Karpas-422 (cell line): ENCODE data around the gene PLPPR3. TPM values are rescaled to one million over a fixed set of nuclear protein-coding genes. Genes with fewer than 3 reads are reported as not detected.
"Not testable (repeated sequence)": the region's sequence is repeated elsewhere in the genome, so short reads cannot be mapped to it uniquely, and the experiment has no call there.

Source experiments
- DNase-seq: peaks from one replicate; pipeline ENCODE4 v3.0.0-alpha.2; 2015
- H2AFZ ChIP-seq: fragments of 200-600 bp; sonication (generic); 2 replicates; pipeline ENCODE4 v1.6.1; 2014; ENCODE audit warnings: antibody characterized with exemption, low read length, mixed read lengths
- H3K27ac ChIP-seq: fragments of 200-600 bp; sonication (generic); 2 replicates; pipeline ENCODE4 v1.5.1; 2014; ENCODE audit warnings: mild to moderate bottlenecking, low read length, moderate library complexity
- H3K27me3 ChIP-seq: fragments of 200-600 bp; sonication (generic); 2 replicates; pipeline ENCODE4 v1.6.1; 2014; ENCODE audit warnings: low read length, mixed read lengths
- H3K36me3 ChIP-seq: fragments of 200-600 bp; sonication (generic); 2 replicates; pipeline ENCODE4 v1.6.1; 2014; ENCODE audit warnings: low read length, mixed read lengths; ENCODE audit not compliant: insufficient read depth
- H3K4me1 ChIP-seq: fragments of 200-600 bp; sonication (generic); 2 replicates; pipeline ENCODE4 v1.6.1; 2014; ENCODE audit warnings: mild to moderate bottlenecking, low read length, mixed read lengths
- H3K4me2 ChIP-seq: fragments of 200-600 bp; sonication (generic); 2 replicates; pipeline ENCODE4 v1.6.1; 2014; ENCODE audit warnings: low read length, low read depth, mild to moderate bottlenecking; ENCODE audit not compliant: poor library complexity, severe bottlenecking
- H3K4me3 ChIP-seq: fragments of 200-600 bp; sonication (generic); 2 replicates; pipeline ENCODE4 v1.5.1; 2014; ENCODE audit warnings: mild to moderate bottlenecking, antibody characterized with exemption, low read length, mixed read lengths
- H3K79me2 ChIP-seq: fragments of 200-600 bp; sonication (generic); 2 replicates; pipeline ENCODE4 v1.6.1; 2014; ENCODE audit warnings: mild to moderate bottlenecking, low read length, mixed read lengths
- H3K9ac ChIP-seq: fragments of 200-600 bp; sonication (generic); 2 replicates; pipeline ENCODE4 v1.6.0; 2014; ENCODE audit warnings: low read length
- H3K9me2 ChIP-seq: fragments of 200-600 bp; sonication (generic), shearing (Covaris generic); replicated peaks from 2 replicates; pipeline ENCODE4 v1.6.0; 2014; ENCODE audit warnings: mild to moderate bottlenecking, low read length, moderate library complexity; ENCODE audit not compliant: insufficient read depth
- H3K9me3 ChIP-seq: fragments of 300-700, 200-600 bp; sonication (generic); 2 replicates; pipeline ENCODE4 v1.6.1; 2014; ENCODE audit warnings: low read length, mixed read lengths
- H4K20me1 ChIP-seq: fragments of 200-600 bp; sonication (generic); 2 replicates; pipeline ENCODE4 v1.6.1; 2014; ENCODE audit warnings: mild to moderate bottlenecking, antibody characterized with exemption, low read length, low read depth; ENCODE audit not compliant: insufficient read depth
- total RNA-seq: library from RNA; depleted of rRNA; stranded (reverse); fragments of >200 nt; shearing (Covaris generic); gene quantifications from 2 replicates; pipeline ENCODE4 v1.2.3, GENCODE V29; 2014; ENCODE audit warnings: low replicate concordance

The PLPPR3 gene
- total RNA-seq, 1 experiment from 2014 or later, result not detected

DNA sequence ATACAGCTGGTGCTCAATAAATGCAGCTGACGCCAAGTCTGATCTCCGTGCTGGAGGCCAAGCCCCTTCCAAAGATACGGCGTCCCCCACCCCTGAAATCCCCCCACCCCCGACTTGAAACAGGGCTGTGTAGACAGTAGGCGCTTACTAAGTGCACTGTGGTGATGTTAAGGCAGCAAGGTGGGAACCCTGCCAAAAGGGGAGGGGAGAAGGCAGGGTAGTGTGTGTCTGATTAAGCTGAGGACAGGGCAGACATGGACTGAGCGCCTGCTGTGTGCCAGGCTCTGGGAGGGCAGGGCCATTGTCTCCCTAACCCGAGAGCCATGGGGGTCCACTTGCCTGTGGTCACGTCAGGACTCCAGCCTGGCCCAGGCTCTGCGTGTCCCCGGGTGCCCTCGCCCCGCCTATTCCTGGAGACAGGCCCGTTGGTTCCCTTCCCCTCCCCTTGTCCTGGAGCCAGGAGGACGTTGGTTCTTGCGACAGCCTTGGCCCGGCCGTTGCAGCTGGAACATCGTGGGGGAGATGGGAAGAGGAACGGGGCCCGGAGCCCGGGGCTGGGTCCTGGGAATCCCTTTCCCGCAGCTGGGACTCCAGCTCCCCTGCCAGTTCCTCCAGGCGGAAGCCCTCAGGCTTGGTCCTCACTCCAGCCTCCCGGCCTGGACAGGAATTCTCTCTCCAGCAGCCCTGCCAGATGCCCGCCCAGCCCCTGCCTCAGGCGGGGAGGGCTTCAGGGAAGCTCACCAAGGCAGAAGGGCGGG is 28.6 kb upstream of the PLPPR3 start:
- no peak overlapping the region for H3K27ac ChIP-seq
- no peak overlapping the region for H3K4me2 ChIP-seq
- H3K9me2 ChIP-seq, result no peaks in the 10 kb centered on the region
- H3K9ac ChIP-seq, result no peak overlapping the region
- no peaks in the 10 kb centered on the region for H3K79me2 ChIP-seq
- no peaks in the 10 kb centered on the region for H3K9me3 ChIP-seq
- H3K27me3 ChIP-seq, result no peaks in the 10 kb centered on the region
- H3K4me1 ChIP-seq, result no peaks in the 10 kb centered on the region
- H3K4me3 ChIP-seq, result no peak overlapping the region
- no peaks in the 10 kb centered on the region for H3K36me3 ChIP-seq
- no peaks in the 10 kb centered on the region for H4K20me1 ChIP-seq
- H2AFZ ChIP-seq, result no peak overlapping the region
- no peak for DNase-seq

DNA sequence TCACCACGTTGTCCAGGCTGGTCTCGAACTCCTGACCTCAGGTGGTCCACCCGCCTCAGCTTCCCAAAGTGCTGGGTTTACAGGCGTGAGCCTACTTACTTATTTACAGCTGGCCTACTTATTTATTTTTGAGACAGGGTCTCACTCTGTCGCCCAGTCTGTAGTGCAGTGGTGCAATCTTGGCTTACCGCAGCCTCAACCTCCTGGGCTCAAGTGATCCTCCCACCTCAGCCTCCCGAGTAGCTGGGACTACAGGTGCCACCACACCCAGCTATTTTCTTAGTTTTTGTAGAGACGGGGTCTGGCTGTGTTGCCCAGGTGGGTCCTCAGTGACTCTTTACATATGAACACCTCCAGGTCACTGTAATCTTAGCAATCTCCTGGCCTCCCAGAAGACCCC is 27.4 kb upstream of the PLPPR3 start:
- not testable (repeated sequence) for H3K9me2 ChIP-seq, H3K9ac ChIP-seq, H3K4me3 ChIP-seq, H4K20me1 ChIP-seq, H3K36me3 ChIP-seq, DNase-seq, H3K4me1 ChIP-seq, H3K27me3 ChIP-seq, H3K4me2 ChIP-seq, H2AFZ ChIP-seq, H3K27ac ChIP-seq, H3K9me3 ChIP-seq, H3K79me2 ChIP-seq

GRCh38 chr19:848386-848921 is 26.7 kb upstream of the PLPPR3 start:
- no peak overlapping the region for H2AFZ ChIP-seq
- H3K4me1 ChIP-seq, result no peaks in the 10 kb centered on the region
- H3K4me2 ChIP-seq, result no peak overlapping the region
- H3K27me3 ChIP-seq, result no peaks in the 10 kb centered on the region
- H3K9me3 ChIP-seq, result no peaks in the 10 kb centered on the region
- H3K9ac ChIP-seq, result no peak overlapping the region
- DNase-seq, result no peak
- no peaks in the 10 kb centered on the region for H4K20me1 ChIP-seq
- no peak overlapping the region for H3K27ac ChIP-seq
- no peak overlapping the region for H3K4me3 ChIP-seq
- no peaks in the 10 kb centered on the region for H3K79me2 ChIP-seq
- H3K36me3 ChIP-seq, result no peaks in the 10 kb centered on the region
- H3K9me2 ChIP-seq, result no peaks in the 10 kb centered on the region

DNA sequence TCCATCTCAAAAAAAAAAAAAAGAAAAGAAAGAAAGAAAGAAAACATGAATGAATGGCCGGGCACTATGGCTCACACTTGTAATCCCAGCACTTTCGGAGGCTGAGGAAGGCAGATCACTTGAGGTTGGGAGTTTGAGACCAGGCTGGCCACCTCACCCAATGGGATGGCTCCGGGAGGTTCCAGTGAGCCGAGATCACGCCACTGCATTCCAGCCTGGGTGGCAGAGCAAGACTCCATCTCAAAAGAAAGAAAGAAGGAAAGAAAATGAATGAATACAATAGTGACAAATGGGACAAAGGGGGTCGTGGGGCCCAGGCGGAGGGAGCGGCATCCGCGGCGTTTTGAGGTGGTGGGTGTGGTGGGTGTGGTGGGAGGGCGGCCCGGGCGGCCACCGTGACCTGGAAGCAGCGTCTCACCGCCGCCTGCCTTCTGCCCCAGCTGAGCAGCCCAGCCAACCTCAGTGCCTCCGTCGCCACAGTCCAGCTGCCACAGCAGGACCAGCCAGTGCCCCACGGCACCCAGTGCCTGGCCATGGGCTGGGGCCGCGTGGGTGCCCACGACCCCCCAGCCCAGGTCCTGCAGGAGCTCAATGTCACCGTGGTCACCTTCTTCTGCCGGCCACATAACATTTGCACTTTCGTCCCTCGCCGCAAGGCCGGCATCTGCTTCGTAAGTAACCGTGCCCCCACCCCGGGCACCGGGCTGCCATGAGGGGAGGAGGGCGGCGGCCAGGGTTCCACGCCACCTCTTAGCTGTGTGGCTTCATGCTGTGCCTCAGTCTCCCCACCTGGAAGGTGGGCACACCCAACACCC is 24.2 kb upstream of the PLPPR3 start:
- Histone ChIP-seq H3K9me3 (no peaks in the 10 kb centered on the region), H3K36me3 (no peaks in the 10 kb centered on the region), H3K27ac (no peak overlapping the region), H3K79me2 (no peaks in the 10 kb centered on the region), H3K4me3 (no peak overlapping the region), H2AFZ (no peak overlapping the region), H3K9me2 (no peaks in the 10 kb centered on the region), H4K20me1 (no peaks in the 10 kb centered on the region), H3K4me2 (no peak overlapping the region), H3K9ac (no peak overlapping the region), H3K4me1 (no peaks in the 10 kb centered on the region), H3K27me3 (no peaks in the 10 kb centered on the region)
- DNase-seq, result no peak

DNA sequence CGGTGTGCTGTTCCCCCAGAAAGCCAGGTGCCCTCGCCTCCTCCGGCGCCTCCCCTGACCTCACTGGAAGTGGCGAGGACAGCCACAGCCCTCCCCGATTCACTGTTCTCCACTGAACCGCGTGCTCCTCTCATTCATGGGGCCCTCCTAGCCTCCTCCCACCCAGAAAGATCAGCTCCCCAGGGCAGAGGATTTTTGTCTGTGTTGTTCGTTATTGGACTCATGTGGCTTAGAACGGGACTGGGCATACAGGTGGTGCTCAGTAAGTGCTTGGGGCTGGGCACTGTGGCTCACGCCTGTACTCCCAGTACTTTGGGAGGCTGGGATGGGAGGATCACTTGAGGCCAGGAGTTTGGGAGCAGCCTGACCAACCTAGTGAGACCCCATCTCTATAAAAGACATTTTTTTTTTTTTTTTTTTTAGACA is 22.8 kb upstream of the PLPPR3 start:
- Histone ChIP-seq H3K27ac (no peak overlapping the region), H3K9me2 (no peaks in the 10 kb centered on the region), H2AFZ (no peak overlapping the region), H3K4me2 (no peak overlapping the region), H3K79me2 (no peaks in the 10 kb centered on the region), H3K9me3 (no peaks in the 10 kb centered on the region), H4K20me1 (no peaks in the 10 kb centered on the region), H3K36me3 (no peaks in the 10 kb centered on the region), H3K4me3 (no peak overlapping the region), H3K27me3 (no peaks in the 10 kb centered on the region), H3K9ac (no peak overlapping the region), H3K4me1 (no peaks in the 10 kb centered on the region)
- DNase-seq, result no peak

GRCh38 chr19:843836-844545 is 22.2 kb upstream of the PLPPR3 start:
- Histone ChIP-seq H3K9me2 (no peaks in the 10 kb centered on the region), H3K36me3 (no peaks in the 10 kb centered on the region), H3K27ac (no peak overlapping the region), H3K27me3 (no peaks in the 10 kb centered on the region), H3K4me2 (no peak overlapping the region), H2AFZ (no peak overlapping the region), H3K4me1 (no peaks in the 10 kb centered on the region), H3K79me2 (no peaks in the 10 kb centered on the region), H4K20me1 (no peaks in the 10 kb centered on the region), H3K9ac (no peak overlapping the region), H3K9me3 (no peaks in the 10 kb centered on the region), H3K4me3 (no peak overlapping the region)
- DNase-seq, result no peak

DNA sequence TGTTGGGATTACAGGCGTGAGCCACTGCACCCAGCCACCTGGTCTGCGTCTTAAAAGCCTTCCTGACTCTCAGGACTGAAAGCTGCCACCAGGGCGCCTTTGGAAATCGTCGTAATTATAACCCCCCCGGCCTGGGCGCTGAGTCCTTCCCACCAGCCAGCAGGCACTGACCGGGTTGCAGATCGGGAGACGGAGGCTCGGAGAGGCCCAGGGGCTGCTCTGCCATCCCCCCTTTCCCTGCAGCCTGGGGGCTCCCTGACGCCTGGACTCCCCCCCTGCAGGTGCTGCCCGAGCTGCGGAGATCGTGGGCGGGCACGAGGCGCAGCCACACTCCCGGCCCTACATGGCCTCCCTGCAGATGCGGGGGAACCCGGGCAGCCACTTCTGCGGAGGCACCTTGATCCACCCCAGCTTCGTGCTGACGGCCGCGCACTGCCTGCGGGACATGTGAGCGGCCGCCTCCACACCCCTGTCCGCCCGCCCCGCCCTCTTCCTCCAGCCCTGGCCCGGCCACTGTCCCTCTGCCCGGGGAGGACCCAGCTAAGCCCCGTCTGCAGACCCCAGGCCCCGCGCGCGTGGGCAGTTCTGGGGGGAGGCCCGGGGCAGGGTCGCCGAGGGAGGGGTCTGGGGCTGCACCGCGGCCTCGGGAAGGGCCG is 21.6 kb upstream of the PLPPR3 start:
- DNase-seq, result no peak
- Histone ChIP-seq H3K9ac (no peak overlapping the region), H3K4me2 (no peak overlapping the region), H3K27ac (no peak overlapping the region), H3K9me3 (no peaks in the 10 kb centered on the region), H3K79me2 (no peaks in the 10 kb centered on the region), H3K27me3 (no peaks in the 10 kb centered on the region), H3K9me2 (no peaks in the 10 kb centered on the region), H3K4me3 (no peak overlapping the region), H3K36me3 (no peaks in the 10 kb centered on the region), H2AFZ (no peak overlapping the region), H3K4me1 (no peaks in the 10 kb centered on the region), H4K20me1 (no peaks in the 10 kb centered on the region)
